Spleen (tissue), 7 donors: ENCODE data around the gene PRKCD.

Experiments used
- POLR2A ChIP-seq, 3 donors: fragments of 450-650 bp; IDR thresholded peaks; one replicate each; pipeline ENCODE4 v1.5.1; 2017; ENCODE audit warnings: antibody characterized with exemption in 3 of 3, mild to moderate bottlenecking in 1 of 3
- TF ChIP-seq, protein P1 (sequence below), 11 experiments: fragments of 200-600 bp in 7 of 11; fragments of 450-650 bp in 4 of 11; sonication (generic) in 4 of 11; IDR thresholded peaks in 8 of 11; conservative IDR thresholded peaks in 3 of 11; 1 replicate in 7 of 11; 2 replicates in 4 of 11; pipeline versions ENCODE4 v1.4.0 to v1.8.0; 2016 to 2021; ENCODE audit warnings: antibody characterized with exemption in 11 of 11, inconsistent platforms in 4 of 11, mild to moderate bottlenecking in 1 of 11
- donor health status: DM: no; HTN: no; CAD: no; lungs with moderate emphysema.
- donor health status: DM: no; HTN: no; CAD: no.
- donor health status: DM: no; HTN: no; CAD: no.

DNA sequence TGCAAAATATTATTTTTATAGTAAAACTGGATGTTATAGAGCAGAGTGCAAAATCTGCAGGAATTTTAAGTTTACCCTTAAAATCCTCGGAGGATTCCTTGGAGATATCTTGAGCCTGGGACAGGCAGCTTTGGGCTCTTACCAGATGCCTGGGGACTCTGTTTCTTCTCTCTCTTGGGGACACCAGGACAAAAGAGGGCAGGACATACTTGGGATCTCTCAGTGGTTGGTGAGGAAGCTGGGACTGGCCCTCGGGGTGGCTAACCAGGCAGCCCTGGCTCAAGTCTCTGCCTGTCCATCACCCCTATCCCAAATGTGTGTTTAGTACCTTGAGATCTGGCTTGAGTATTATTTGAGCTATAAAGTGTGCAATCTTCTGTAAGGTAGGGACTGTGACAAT, 56.2 kb downstream of the PRKCD start:
- TF ChIP-seq, protein P1, sequence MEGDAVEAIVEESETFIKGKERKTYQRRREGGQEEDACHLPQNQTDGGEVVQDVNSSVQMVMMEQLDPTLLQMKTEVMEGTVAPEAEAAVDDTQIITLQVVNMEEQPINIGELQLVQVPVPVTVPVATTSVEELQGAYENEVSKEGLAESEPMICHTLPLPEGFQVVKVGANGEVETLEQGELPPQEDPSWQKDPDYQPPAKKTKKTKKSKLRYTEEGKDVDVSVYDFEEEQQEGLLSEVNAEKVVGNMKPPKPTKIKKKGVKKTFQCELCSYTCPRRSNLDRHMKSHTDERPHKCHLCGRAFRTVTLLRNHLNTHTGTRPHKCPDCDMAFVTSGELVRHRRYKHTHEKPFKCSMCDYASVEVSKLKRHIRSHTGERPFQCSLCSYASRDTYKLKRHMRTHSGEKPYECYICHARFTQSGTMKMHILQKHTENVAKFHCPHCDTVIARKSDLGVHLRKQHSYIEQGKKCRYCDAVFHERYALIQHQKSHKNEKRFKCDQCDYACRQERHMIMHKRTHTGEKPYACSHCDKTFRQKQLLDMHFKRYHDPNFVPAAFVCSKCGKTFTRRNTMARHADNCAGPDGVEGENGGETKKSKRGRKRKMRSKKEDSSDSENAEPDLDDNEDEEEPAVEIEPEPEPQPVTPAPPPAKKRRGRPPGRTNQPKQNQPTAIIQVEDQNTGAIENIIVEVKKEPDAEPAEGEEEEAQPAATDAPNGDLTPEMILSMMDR (IDR thresholded peaks at IDR 0.05 in 8 of 11, conservative IDR thresholded peaks at IDR 0.05 in 3 of 11), result no peak
- no peak for TF ChIP-seq POLR2A (IDR thresholded peaks at IDR 0.05)
